Thyroid gland (tissue), 4 donors: ENCODE results near the gene RFPL4A. TPM values are rescaled to one million over a fixed set of nuclear protein-coding genes. Genes with fewer than 3 reads are reported as not detected.
"Not testable (repeated sequence)": the region's sequence is repeated elsewhere in the genome, so short reads cannot be mapped to it uniquely, and the experiment has no call there.

Experiments used
- DNase-seq, 2 donors: peaks; one replicate each; pipeline ENCODE4 v3.0.0-alpha.2; 2019
- H3K27ac ChIP-seq, 3 donors: fragments of 200-600 bp; sonication (generic); 1 replicate in 2 of 3; 2 replicates in 1 of 3; pipeline ENCODE4 v1.5.1; 2016 to 2019; ENCODE audit warnings: mild to moderate bottlenecking in 1 of 3, moderate library complexity in 1 of 3
- H3K27me3 ChIP-seq: fragments of 200-600 bp; sonication (generic); one replicate; pipeline ENCODE4 v1.5.1; 2019
- H3K36me3 ChIP-seq, 2 donors: fragments of 200-600 bp; sonication (generic); one replicate each; pipeline ENCODE4 v1.5.1; 2016 to 2019
- H3K4me1 ChIP-seq, 2 donors: fragments of 200-600 bp; sonication (generic); one replicate each; pipeline ENCODE4 v1.5.1; 2017 to 2019
- H3K4me3 ChIP-seq, 3 donors: fragments of 200-600 bp; sonication (generic); replicated peaks in 1 of 3; 1 replicate in 2 of 3; 2 replicates in 1 of 3; pipeline ENCODE4 v1.5.1; 2016; ENCODE audit warnings: mild to moderate bottlenecking in 1 of 3
- H3K9me3 ChIP-seq: fragments of 200-600 bp; sonication (generic); one replicate; pipeline ENCODE4 v1.5.1; 2017
- CTCF ChIP-seq, 6 experiments: fragments of 200-600 bp in 3 of 6; fragments of 450-650 bp in 3 of 6; sonication (generic) in 3 of 6; IDR thresholded peaks; one replicate each; pipeline ENCODE4 v1.5.1; 2016 to 2019; ENCODE audit warnings: antibody characterized with exemption in 6 of 6, mild to moderate bottlenecking in 2 of 6, inconsistent platforms in 1 of 6, moderate library complexity in 1 of 6
- POLR2A ChIP-seq, 2 donors: fragments of 450-650 bp; IDR thresholded peaks; one replicate each; pipeline ENCODE4 v1.6.1; 2017; ENCODE audit warnings: antibody characterized with exemption in 2 of 2, mild to moderate bottlenecking in 2 of 2, moderate library complexity in 1 of 2
- WGBS, 2 donors: methylation state at CpG; one replicate each; pipeline ENCODE4 v1.1.5; 2017; 5-methylcytosine and 5-hydroxymethylcytosine counted together
- intact Hi-C: fragments of 100-400 bp; cut with DNase I; formaldehyde crosslinking; loops from one replicate; pipeline ENCODE4 v1.15.1; 2023
- total RNA-seq, 4 donors: library from RNA; depleted of rRNA; stranded (reverse); fragments of >200 nt; gene quantifications; one replicate each; pipeline ENCODE4 v1.2.3, GENCODE V29; 2016

The RFPL4A gene
- not detected for total RNA-seq

GRCh38 chr19:55758797-55759196 is at the start of gene RFPL4A:
Gene RFPL4A (plus strand): TSS chr19:55759097. CDS start chr19:55761801, 2,704 bp downstream.
- intact Hi-C loops: not testable (repeated sequence)
- WGBS, 2 donors: 81 to 85% methylated on average over 3 of the region's 3 CpGs

DNA sequence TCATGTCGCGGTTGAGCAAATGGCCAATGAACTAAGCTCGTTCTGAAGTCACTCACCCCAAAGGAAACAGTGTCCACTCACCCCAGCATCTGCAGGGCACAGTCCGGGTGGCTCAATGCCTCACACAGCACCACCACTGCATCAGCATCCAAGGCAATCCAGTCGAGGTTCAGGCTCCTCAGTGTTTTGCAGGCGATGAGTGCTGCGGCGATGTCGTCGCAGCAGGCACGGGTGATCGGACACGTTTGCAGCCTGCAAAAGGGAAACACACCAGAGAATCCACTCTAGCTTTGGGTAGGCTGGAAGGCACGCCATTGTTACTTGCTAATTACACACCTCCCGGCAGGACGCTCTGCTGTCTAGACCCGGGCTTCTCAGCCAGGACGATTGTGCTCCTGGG is 47.2 kb upstream of the RFPL4A start:
- Histone ChIP-seq H3K4me3 (no peak overlapping the region), H3K27ac (no peak overlapping the region), H3K9me3 (no peaks in the 10 kb centered on the region), H3K4me1 (no peaks in the 10 kb centered on the region), H3K36me3 (no peaks in the 10 kb centered on the region), H3K27me3 (no peaks in the 10 kb centered on the region)
- DNase-seq: no peak
- TF ChIP-seq POLR2A (IDR thresholded peaks at IDR 0.05) (no peak), CTCF (IDR thresholded peaks at IDR 0.05) (no peak)
- intact Hi-C loops: no loop called here
- 59% methylated on average over 18 of the region's 18 CpGs; no CpG with 5 or more reads in 1 of the 2 donors for WGBS, 2 donors

More at GRCh38 chr19:55758797-55759196, at the start of gene RFPL4A:
- not testable (repeated sequence) for H3K36me3 ChIP-seq, H3K9me3 ChIP-seq, H3K4me1 ChIP-seq, DNase-seq, H3K27me3 ChIP-seq, H3K4me3 ChIP-seq, H3K27ac ChIP-seq

- no peak for TF ChIP-seq CTCF (IDR thresholded peaks at IDR 0.05)
- TF ChIP-seq POLR2A (IDR thresholded peaks at IDR 0.05): no peak
- H3K9me3 ChIP-seq: no peaks in the 10 kb centered on the region
- H3K27ac ChIP-seq: no peak overlapping the region
- no peaks in the 10 kb centered on the region for H3K36me3 ChIP-seq
- H3K4me3 ChIP-seq: no peak overlapping the region
- H3K4me1 ChIP-seq: no peaks in the 10 kb centered on the region
- intact Hi-C loops: no loop called here
- 78 to 84% methylated on average over 2 of the region's 3 CpGs for WGBS, 2 donors
- H3K27me3 ChIP-seq: no peaks in the 10 kb centered on the region
- DNase-seq: no peak
Measured at GRCh38 chr19:55712804-55713631, 45.9 kb upstream of the RFPL4A start.

DNA sequence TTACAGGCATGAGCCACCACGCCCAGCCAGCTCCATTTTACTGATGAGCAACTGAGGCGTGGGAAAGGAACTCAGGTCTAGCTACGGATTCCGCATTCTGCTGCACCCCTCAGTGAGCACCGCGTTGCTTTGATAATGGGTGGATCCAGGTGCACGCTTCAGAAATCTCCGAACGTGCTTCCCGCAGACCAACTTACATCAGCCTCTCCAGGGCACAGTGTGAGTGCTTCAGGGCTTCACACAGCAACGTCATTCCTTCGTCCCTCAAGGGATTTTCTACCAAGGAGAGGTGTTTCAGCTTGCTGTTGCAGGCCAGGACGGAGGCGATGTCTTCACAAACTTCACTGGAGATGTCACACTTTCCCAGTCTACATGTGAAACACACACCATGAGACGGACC is 42.4 kb upstream of the RFPL4A start:
- Histone ChIP-seq H3K27ac (no peak overlapping the region), H3K36me3 (no peaks in the 10 kb centered on the region), H3K4me3 (no peak overlapping the region), H3K4me1 (no peaks in the 10 kb centered on the region), H3K9me3 (no peaks in the 10 kb centered on the region), H3K27me3 (no peaks in the 10 kb centered on the region)
- no peak for TF ChIP-seq POLR2A (IDR thresholded peaks at IDR 0.05)
- TF ChIP-seq CTCF (IDR thresholded peaks at IDR 0.05): no peak
- DNase-seq: no peak
- intact Hi-C loops: no loop called here
- WGBS, 2 donors: 69 to 78% methylated on average over 15 of the region's 15 CpGs

- H3K27ac ChIP-seq: no peak overlapping the region
- H3K36me3 ChIP-seq: no peaks in the 10 kb centered on the region
- H3K27me3 ChIP-seq: no peaks in the 10 kb centered on the region
- no peak overlapping the region for H3K4me3 ChIP-seq
- no peaks in the 10 kb centered on the region for H3K9me3 ChIP-seq
- WGBS, 2 donors: 61 to 66% methylated on average over 11 of the region's 11 CpGs
- no peak for DNase-seq
- TF ChIP-seq CTCF (IDR thresholded peaks at IDR 0.05) (no peak), POLR2A (IDR thresholded peaks at IDR 0.05) (no peak)
- intact Hi-C loops: no loop called here
- H3K4me1 ChIP-seq: no peaks in the 10 kb centered on the region
Measured at GRCh38 chr19:55717251-55717650, 41.6 kb upstream of the RFPL4A start.

DNA sequence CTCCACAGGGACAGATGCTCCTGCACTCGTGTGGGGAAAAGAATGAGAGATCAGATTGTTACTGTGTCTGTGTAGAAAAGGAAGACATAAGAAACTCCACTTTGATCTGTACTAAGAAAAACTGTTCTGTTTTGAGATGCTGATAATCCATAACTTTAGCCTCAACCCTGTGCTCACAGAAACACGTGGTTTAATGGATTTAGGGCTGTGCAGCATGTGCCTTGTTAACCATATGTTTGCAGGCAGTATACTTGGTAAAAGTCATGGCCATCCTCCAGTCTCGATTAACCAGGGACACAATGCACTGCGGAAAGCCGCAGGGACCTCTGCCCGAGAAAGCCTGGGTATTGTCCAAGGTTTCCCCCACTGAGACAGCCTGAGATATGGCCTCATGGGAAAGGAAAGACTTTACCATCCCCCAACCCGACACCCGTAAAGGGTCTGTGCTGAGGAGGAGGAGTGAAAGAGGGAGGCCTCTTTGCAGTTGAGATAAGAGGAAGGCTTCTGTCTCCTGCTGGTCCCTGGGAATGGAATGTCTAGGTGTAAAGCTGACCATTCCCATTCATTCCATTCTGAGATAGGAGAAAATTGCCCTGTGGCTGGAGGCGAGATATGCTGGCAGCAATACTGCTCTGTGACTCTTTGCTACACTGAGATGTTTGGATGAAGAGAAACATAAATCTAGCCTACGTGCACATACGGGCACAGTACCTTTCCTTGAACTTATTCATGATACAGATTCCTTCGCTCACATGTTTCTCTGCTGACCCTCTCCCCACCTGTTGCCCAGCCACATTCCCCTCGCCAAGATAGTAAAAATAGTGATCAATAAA is 40.8 kb upstream of the RFPL4A start:
- H3K9me3 ChIP-seq, DNase-seq, H3K4me1 ChIP-seq, H3K27ac ChIP-seq, H3K36me3 ChIP-seq, H3K4me3 ChIP-seq, intact Hi-C loops, H3K27me3 ChIP-seq: not testable (repeated sequence)
- 38 to 47% methylated on average over 13 of the region's 13 CpGs for WGBS, 2 donors
